ENCODE measurements around the gene SETX.

SETX gene

DNA sequence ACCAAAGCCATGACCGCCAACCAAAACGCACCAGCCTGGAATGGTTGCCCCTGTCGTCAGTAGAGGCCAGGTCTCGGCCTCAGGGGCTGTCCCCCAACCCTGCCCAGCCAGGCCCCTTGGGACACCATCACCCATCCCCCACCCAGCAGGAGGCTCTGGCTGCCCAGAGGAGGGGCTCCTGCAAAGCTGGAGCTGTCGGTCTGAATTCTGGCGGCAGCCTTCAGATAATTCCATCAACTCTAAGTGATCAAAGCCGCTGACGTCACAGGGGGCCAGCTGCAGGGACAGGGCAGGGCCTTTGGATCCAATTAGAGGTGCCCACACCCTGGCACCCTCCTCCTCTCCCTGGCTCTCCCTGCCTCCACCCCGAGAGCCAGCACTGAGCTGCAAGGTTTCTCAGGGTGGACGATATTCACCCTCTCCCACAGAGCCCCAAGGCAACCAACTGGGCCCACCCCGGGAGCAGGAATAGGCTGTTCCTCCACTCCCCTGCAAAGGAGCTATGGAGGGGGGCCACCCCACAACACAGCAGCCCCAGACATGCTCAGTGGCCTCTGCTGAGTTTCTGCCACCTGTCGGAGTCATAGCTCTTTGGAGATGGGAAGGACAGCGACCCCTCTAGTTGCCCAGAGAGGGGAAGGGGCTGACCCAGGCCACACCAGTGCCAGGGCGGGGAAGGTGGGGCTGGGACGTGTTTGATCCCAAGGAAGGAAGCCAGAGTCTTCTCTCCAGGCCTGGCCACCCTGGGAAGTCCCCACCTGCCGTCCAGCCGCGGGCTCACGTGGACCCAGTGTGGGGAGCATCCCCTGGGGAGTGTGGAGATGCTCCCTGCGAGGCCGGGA lies 114.6 kb downstream of the SETX start:
- no peak for DNase-seq (ENCODE audit: low spot score)

DNA sequence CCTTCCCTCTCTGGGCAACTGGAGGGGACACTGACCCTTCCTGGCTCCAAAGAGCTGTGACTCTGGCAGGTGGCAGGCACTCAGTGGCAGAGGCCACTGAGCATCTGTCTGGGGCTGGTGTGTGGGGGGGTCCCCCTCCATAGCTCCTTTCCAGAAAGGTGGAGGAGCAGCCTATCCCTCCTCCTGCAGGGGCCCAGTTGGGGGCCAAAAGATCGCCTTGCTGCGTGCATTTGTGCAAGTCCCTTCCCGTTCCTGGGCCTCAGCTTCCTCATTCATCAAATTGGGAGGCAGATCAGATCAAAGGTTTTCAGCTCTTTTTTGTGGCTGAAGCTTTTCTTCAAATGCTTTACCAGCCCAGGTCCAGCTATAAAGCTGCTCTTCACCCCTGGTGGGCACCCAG lies 115.3 kb downstream of the SETX start:
- DNase-seq (ENCODE audit: low spot score) = no peak

DNA sequence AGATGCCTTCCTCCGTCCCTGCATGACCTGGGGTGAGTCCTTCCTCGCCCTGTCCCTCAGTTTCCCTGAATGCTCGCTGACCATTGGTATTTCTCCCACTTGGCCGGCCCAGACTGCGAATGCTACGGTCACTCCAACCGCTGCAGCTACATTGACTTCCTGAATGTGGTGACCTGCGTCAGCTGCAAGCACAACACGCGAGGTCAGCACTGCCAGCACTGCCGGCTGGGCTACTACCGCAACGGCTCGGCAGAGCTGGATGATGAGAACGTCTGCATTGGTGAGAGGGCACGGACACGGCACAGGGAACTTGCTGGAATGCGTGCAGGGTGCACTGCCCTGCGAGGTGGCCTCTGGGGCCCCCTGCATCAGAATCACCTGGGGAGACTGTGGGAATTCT lies 115.8 kb downstream of the SETX start:
- DNase-seq (ENCODE audit: low spot score) = no peak

DNA sequence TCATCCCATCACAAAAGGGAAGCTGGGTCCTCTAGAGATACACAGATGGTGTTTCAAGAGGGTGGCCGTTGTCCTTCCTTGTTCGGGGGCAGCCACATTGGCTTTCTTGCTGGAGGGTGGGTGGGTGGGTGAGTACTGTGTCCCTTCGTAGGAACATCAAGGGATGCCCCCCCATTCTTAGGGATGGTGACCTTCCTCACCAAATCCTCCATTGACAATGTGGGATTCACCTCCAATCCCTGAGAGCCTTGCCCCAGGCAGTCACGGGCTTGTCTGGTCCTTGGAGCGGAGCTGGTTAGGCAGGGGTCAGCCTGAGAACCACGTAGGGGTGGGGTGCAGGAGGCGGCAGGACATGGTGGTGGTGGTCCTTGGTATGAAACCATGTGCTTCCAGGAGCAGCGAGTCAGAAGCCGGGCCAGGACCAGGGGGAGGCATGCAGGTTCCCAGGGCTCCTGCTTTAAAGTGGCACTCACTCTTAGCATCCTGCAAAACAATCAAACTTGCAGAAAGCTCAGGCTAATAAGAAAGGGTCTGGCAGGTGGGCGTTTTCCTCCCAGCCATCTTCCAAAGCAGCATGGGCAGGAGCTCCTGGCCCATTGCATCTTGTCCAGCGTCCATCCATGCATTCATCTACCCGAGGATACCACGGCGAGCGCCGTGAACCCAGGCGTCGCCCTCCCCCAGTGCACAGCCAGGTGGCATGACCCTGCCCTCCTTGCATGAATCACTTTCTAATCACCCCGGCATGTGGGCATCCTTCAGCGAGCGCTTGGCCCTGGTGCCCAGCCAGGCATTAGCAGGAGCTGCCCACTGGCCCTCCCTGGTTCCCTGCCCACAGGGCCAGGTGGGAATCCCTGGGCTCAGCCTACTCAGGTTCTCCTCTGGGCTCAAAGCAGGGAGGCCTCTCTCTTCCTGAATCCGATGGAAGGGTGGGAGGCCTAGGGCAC lies 116.5 kb downstream of the SETX start:
- DNase-seq (ENCODE audit: low spot score) = no peak

DNA sequence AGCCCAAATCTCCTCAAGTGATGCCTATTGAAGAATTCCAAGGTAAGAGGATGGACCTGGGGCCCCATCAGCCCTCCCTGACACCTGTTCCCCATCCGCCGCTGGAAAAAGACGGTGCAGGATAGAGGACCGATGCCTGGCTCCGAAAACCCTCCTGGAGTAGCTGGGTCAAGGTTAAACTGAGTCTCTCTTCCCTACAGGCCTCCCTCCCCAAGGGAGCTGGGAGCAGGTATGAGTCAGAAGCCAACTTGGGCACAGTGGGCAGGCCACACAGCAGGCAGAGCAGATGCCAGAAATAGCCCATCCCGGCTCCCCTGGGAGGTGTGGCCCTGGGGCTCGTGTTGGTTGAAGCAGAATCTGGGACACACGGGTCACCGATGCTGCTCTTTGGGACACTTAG lies 117.3 kb downstream of the SETX start:
- DNase-seq (ENCODE audit: low spot score) = no peak

DNA sequence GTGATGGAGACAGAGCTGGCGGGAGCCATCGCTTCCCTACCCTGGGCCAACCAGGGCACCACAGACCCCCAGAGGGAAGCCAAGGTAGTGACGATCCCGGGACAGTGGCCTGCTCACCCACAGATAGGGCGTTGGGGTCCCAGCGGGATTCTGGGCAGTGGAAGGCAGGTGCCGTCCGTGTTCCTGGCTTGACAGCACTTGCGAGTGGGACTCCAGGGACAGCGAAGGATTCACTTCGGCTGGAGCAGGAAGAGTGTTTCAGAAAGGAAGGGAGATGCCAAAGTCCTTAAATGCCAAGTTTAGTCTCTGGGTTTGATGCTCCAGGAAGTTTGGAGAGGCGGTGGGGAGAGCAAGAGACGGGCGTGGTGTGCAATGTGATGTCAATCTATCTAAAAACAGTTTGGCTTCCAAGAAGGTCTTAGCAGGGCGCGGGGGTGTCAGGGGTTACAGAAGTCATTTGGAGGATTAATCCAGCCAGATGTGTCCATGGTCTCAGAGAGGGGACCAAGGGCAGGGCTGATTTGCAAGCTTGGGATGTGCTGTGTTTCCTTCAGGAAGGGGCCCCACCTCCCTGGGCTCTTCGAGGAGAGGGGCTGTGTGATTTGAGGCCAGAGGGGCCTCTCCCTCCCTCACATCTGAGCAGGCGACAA lies 118.0 kb downstream of the SETX start:
- DNase-seq (ENCODE audit: low spot score) = no peak

DNA sequence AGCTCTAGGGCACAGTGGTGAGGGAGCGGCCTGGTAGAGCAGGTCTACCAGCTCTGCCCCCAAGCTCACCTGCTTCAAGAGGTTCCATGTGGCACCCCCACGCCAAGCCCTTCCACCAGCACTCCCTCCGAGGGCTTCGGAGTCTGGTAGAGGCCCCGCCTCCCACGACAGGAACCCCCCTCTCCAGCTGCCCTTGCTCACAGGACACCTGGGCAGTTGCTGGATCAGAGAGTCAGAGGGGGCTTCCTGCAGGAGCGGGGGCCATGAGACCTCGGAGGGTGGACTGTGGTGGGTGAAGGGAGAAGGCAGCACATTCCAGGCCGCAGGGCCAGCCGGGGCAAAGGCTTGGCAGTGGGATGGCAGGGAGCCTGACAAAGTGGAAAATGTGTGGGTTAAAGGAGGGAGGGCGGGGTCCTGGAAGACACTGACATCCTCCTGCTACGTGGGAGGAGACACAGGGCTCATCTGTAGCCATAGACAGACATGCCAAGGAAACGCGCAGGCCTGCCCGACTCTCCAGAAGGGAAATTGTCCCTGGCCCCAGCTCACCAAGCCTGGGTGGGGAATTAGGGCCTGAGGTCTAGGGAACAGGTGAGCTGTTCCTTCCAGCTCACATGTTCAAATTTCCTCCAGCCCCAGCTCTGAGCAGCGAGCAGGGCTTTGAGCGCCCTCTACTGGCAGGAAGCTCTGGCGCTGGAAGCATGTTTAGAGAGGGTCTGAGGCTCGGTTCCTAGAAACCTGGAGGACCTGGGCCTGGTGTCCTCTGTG lies 118.7 kb downstream of the SETX start:
- peak; percentile 58 for DNase-seq (ENCODE audit: low spot score)

DNA sequence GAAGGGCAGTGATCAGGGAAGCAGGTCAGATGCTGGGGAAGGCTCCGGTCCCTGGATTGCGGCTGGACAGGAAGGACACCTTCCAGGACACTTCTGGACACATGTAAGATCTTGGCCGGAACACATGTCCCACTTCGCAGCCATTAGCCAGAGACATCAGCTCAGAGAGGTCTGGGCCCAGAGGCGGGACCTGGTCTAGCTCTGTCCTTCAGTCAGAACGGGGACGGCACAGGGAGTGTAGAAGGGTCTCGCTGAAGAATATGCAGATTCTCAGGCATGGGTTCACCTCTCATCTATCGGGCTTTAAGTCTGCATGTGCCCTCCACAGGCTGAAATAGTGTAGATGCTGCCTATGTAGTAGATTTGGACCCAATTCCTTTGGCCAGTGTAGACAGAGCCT lies 119.7 kb downstream of the SETX start:
- DNase-seq (ENCODE audit: low spot score) = no peak

DNA sequence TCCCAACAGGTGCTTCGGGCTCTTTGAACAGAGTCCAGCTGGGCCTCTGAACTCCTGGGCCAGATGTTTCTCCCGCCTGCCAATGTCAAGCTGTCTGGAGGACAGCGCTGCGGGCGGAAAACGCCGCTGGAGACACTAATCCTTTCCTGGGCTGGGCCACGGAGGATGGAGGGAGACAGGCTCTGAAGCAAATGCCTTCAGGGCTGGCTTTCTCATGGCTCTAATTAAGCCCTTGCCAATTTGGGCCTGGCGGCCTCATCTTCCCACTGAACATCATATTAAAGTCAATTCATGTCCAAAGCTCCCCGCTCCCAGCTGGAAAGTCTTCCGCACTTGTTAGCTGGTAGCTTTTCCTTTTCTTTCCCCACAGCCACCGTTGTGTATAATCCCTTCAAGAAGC lies 120.3 kb downstream of the SETX start:
- no peak for DNase-seq (ENCODE audit: low spot score)

DNA sequence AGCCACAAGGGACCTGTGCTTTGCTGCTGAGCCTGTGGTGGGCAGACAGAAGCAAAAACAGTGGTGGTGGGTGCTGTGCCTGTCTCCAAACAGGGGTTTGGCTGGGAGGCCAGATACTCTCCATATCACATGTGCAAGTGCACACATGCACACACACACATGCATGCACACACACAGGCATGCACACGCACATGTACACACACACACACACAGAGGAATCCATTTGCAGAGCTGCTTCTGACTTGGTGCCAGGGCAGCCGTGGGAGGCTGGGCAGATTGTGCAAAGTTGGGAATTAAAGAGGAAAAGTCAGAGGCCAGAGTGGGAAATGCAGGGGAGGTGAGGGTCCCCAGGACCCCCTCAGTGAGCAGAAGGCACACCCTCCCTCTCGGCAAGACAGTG lies 121.6 kb downstream of the SETX start:
- no peak for DNase-seq (ENCODE audit: low spot score)

DNA sequence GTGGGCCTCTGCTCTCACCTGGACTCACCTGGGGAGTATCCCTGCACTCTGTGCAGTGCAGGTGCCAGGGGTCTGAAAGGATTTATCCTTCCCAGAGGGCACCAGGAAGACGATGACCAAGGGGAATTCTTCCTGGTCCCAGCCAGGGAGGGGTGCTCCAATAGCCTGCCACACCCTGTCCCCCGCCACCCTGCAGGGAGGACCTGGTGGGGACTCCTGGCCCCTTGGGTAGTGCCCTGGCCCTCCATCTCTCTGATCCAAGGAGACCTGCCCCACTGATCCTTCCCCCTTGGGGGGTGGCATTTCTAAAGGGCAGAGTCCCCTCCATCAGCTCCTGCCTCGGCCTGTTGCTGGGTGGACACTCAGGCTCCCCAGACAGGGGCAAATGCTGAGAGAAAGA lies 122.3 kb downstream of the SETX start:
- DNase-seq (ENCODE audit: low spot score) = no peak

DNA sequence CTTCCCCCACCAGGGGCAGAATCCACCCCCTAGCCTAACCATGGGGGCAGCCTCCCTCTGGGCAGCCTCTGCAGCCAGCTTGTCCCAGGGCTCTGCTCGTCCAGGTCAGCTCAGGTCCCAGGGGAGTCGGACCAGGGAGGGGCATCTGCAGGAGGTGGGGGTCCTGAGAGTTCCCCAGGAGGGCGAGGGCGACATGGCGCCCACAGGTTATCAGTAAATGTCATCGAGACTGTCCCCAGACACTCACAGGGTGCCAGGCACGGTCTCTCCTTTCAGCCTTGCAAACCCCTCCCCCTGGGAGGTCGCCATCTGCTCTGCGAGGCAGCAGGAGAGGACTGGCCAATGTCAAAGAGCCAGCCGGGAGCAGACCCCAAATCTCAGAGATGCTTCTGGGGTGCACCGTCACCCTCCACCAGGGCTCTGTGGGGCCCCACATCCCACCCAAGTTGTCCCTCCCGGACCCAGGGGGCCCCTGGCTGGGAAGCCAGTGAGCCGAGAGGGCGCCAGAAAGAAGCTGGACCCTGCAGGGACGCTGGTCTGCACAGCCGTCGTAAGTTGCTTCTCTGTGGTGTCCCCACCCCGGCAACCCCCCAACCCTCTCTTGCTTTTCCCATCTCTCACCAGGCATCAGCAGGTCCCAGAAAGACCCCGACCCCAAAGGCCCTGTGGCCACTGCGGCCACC lies 123.6 kb downstream of the SETX start:
- no peak for DNase-seq (ENCODE audit: low spot score)

DNA sequence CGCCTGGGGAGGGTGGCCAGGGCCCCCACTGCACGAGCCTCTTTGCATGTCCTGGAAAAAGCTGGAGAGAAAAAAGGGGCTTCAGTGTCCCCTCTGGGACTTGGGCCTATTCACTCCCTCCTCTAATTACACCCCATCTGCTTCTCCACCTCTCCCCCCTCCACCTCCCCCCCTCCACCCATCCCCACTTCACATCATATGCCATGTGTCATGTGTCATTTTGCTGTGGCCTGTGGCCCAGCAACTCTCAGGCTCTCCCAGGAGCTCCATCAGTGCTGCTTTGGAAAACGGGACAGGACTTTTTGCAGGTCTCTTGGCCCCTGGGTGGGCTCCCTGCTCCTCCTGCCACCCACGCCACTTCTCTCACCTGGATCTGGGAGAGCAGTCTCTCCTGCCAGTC lies 124.2 kb downstream of the SETX start:
- no peak for DNase-seq (ENCODE audit: low spot score)

DNA sequence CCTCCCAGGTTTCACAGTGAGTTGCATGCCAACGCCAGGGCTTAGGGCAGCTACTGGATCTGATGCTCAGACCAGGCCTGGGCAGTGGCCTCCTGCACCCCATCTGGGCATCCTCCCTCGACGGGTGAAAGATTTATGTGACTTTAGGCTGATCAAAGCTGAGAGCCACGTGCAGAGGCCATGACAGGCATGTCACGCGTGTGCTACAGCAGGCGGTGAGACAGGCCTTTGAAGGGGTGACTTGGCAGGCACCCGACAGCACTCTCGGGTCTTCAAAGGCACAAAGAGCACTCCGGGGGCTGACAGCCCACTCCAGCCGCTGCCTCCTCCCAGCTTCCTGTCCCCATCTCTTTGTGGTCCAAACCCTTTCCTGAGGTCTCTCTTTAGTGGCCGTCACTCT lies 126.7 kb downstream of the SETX start:
- no peak for DNase-seq (ENCODE audit: low spot score)

DNA sequence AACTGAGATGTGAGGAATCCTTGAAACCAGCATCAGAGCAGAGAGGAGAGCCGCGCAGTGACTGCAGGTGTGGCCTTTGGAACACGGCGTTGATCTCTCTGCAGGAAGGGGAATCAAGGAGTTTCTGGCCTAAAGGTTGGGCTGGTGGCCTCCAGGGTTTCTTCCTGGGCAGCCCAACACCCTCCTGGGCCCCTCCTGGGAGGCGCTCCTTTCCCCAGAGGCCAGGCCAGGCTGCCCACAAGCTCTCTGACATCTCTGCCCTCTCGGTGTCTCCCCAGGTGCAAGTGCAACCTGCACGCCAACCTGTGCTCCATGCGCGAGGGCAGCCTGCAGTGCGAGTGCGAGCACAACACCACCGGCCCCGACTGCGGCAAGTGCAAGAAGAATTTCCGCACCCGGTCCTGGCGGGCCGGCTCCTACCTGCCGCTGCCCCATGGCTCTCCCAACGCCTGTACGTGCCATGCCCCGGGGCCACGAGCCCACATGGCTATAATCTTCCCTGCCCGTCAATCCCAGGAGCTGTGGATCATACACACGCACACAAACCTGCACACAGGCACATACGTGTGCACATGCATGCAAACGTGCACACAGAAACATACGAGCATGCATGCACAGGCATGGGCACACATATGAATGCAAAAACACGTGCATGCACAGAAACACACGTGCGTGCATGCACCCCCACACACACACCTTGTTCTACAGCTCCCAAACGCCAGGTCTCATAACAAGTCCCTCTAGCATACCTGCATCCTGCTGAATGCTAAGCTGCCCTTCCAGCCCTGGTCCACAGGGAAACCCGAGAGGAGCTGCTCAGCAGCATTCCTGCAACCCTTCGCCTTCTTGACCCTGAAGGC lies 128.0 kb downstream of the SETX start:
- DNase-seq (ENCODE audit: low spot score) = no peak

DNA sequence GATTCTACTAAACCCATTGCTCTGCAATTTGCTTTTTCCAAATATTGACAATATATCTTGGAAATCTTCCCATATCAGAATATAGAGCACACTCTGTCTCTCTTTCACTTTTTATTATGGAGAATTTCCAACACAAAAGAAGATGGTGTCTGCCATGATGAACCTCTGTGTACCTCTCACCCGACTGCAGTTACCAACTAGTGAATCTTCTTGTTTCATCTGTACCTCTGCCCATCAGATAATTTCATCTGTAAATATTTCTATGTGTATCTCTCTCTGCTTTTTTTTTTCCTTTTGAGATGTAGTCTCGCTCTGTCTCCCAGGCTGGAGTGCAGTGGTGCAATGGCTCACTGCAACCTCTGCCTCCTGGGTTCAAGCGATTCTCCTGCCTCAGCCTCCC lies 130.1 kb downstream of the SETX start:
- no peak for DNase-seq (ENCODE audit: low spot score)

DNA sequence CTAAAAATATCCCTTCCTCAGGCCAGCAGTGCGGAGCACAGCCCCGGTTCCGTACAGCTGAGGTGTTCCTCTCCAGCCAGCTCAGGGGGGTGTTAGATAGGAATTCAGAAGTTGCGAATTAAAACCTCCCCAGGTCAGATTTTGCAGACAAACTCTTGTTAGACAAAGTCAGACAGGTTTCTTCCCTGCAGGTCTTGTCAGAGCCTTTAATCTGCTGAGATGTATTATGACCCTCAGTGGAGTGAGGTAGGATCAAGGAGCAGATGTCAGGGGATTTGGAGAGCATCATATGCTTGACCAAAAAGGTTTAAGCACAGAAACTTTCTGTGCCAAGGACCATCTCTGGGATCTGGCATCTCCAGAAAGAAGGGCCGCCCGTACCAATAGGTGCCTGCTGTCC lies 132.8 kb downstream of the SETX start:
- DNase-seq (ENCODE audit: low spot score) = no peak

DNA sequence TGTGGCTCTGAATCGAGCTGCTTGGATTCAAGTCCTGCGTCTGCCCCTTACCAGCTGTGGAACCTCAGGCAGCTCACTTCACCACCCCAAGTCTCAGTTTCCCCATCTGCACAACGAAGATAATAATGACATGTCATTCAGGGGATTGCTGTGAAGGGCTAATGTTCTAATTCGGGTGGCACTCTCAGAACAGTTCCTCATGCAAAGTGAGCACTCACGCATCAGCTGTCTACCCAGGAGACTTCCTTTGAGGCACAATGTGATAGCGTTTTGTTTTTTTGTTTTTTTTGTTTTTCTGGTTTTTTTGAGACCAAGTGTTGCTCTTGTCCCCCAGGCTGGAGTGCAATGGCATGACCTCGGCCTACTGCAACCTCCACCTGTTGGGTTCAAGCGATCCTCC lies 136.6 kb downstream of the SETX start:
- DNase-seq (ENCODE audit: low spot score) = no peak

DNA sequence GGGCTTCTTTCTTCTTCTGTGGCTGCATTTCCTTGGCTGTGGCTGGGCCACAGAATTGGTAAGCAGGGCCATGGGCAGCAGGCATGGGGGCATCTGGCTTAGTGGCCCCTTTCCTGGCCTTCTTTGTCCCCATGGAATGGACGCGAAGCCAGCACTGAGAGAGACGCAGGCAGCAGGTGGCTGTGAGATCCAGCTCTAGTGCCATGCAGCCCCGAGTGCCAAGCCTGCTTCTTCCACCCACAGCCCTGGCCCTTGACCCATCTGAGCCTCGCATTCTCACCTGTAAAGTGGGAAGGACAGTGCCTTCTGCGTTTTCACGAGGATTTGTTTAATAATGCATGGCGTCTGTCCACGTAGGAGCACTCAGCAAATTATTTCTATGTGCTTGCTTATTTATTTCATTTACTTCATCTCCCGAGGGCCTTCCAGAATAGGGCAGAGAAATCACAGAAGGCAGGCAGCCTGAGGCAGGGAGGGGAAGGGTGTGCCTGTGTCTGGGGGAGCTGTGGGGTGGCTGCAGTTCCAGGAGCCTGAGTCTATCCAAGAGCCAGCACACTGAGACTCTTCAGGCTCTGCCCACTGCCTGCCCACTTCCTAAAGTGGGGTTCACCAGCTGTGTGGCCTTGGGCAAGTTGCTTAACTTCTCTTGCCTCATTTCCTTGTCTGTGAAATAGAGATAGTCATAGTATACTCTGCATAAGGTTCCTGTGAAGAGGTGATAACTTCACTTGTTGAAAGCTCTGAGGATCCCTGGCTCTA lies 137.7 kb downstream of the SETX start:
- no peak for DNase-seq (ENCODE audit: low spot score)

Data from kidney capillary endothelial cell (primary cell).